Measurements from ENCODE around the gene CHCHD6. TPM values are rescaled to one million over a fixed set of nuclear protein-coding genes. Genes with fewer than 3 reads are reported as not detected.

The CHCHD6 gene
- total RNA-seq, 1 experiment from 2014 or later = 36.3 TPM

DNA sequence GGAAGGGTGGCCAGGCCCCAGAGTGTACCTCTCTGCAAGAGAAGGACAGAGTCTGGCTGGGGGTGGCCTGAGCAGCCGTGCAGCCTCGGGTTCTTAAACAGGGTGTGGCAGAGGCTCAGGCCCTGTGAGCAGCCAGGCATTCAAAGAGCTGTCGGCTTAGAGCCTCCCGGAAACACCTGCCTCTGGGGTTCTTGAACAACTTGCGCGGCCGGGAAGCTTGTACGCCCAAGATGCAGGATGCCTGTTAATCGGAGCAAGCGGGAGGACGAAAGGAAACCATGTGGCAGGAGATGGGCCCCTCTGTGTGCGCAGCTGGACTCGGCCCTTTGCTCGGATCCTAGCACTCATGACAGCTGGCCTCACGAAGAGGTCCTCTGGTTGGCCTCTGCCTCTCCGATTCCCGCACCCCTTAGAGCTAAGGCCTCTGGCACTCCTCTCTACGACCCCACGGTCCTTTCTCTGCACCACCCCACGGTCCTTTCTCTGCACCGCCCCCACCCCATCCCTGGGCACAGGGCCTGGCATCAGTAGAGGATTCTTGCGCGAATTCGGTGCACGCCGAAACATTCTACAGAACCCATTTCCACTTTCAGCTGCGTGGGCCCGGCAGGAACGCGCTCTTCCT lies 25.2 kb upstream of the CHCHD6 start:
- no peaks in the 10 kb centered on the region for H4K20me1 ChIP-seq (ENCODE audit: insufficient read depth)
- H3K4me2 ChIP-seq (ENCODE audit: low read length) = peak overlapping the region; percentile 51
- no peak overlapping the region for H3K27ac ChIP-seq (ENCODE audit: low read depth, low read length)
- no peaks in the 10 kb centered on the region for H3K36me3 ChIP-seq (ENCODE audit: control insufficient read depth in 1 of 2, insufficient read depth in 2 of 2, low read length in 2 of 2)
- no peak overlapping the region for H3K9ac ChIP-seq (ENCODE audit: low read length)
- H2AFZ ChIP-seq (ENCODE audit: low read depth, low read length, poor library complexity, severe bottlenecking) = no peak overlapping the region
- no peaks in the 10 kb centered on the region for H3K79me2 ChIP-seq (ENCODE audit: insufficient read depth, low read length)
- ChIA-PET CTCF (interaction anchor here (1.1 kb wide), 1 partner anchor 696 kb away, joined by 3 read pairs; no protein-coding TSS in a partner anchor), RAD21 (ENCODE audit: low non-redundant PET in 1 of 2, low total read pairs in 2 of 2, uncharacterized antibody in 2 of 2, unreplicated experiment in 2 of 2) (interaction anchor here in 1 of 2 experiments (1.9 kb wide), 1 partner anchor 794 kb away, joined by 6 read pairs; no protein-coding TSS in a partner anchor), POLR2A (no interaction called here)
- no peaks in the 10 kb centered on the region for H3K9me2 ChIP-seq (ENCODE audit: insufficient read depth)
- peaks cover 0 to 8% of the 10 kb centered on the region in 2 experiments; a peak in 1 of 4 replicates for H3K4me1 ChIP-seq (ENCODE audit: control insufficient read depth in 1 of 2, insufficient read depth in 2 of 2, low read length in 2 of 2)
- DNase-seq (ENCODE audit: low read depth, low spot score) (no peak), ATAC-seq (peak; percentile 46)
- intact Hi-C loops (cut with micrococcal nuclease) = loop anchor here (1.0 to 2.0 kb wide), 4 partner anchors 303 to 865 kb away; no protein-coding TSS in a partner anchor
- no peak overlapping the region for H3K4me3 ChIP-seq (replicated peaks in 1 of 2; ENCODE audit: low read depth in 1 of 2, low read length in 2 of 2)
- no peaks in the 10 kb centered on the region for H3K9me3 ChIP-seq (ENCODE audit: control insufficient read depth in 1 of 2, insufficient read depth in 1 of 2, low read depth in 1 of 2, low read length in 2 of 2)
- TF ChIP-seq EZH2 (IDR thresholded peaks at IDR 0.05) = no peak
- TF ChIP-seq POLR2AphosphoS5 (IDR thresholded peaks at IDR 0.05; ENCODE audit: low read depth, low read length) = no peak
- no peak for TF ChIP-seq FOSL1 (IDR thresholded peaks at IDR 0.05; ENCODE audit: low read depth)
- TF ChIP-seq CEBPB (IDR thresholded peaks at IDR 0.05; ENCODE audit: low read depth) = no peak
- TF ChIP-seq ZNF274 (IDR thresholded peaks at IDR 0.05; ENCODE audit: low read depth, low read length) = no peak
- no peak for TF ChIP-seq ATF3 (IDR thresholded peaks at IDR 0.05)
- no peak for TF ChIP-seq ZFX (IDR thresholded peaks at IDR 0.05)
- TF ChIP-seq YY1 (IDR thresholded peaks at IDR 0.05; ENCODE audit: extremely low read depth, insufficient replicate concordance, low read depth, low read length) = no peak
- TF ChIP-seq SRF (IDR thresholded peaks at IDR 0.05; ENCODE audit: low read depth) = no peak
- TF ChIP-seq SP1 (IDR thresholded peaks at IDR 0.05; ENCODE audit: low read depth) = no peak
- no peak for TF ChIP-seq EGR1 (IDR thresholded peaks at IDR 0.05; ENCODE audit: low read depth)
- no peak for TF ChIP-seq ZBTB33 (IDR thresholded peaks at IDR 0.05; ENCODE audit: extremely low read depth, insufficient replicate concordance, low read length)
- TF ChIP-seq MAX (IDR thresholded peaks at IDR 0.05) = no peak
- no peak for TF ChIP-seq SIN3A (IDR thresholded peaks at IDR 0.05; ENCODE audit: low read depth)
- no peak for TF ChIP-seq CBX3 (IDR thresholded peaks at IDR 0.05; ENCODE audit: low read depth)
- TF ChIP-seq POLR2A (IDR thresholded peaks at IDR 0.05; ENCODE audit: borderline replicate concordance, extremely low read depth, insufficient read depth, insufficient read length) = no peak
- TF ChIP-seq TCF7L2 (IDR thresholded peaks at IDR 0.05; ENCODE audit: borderline replicate concordance, extremely low read depth, insufficient read depth, insufficient read length) = no peak
- TF ChIP-seq, protein P1, sequence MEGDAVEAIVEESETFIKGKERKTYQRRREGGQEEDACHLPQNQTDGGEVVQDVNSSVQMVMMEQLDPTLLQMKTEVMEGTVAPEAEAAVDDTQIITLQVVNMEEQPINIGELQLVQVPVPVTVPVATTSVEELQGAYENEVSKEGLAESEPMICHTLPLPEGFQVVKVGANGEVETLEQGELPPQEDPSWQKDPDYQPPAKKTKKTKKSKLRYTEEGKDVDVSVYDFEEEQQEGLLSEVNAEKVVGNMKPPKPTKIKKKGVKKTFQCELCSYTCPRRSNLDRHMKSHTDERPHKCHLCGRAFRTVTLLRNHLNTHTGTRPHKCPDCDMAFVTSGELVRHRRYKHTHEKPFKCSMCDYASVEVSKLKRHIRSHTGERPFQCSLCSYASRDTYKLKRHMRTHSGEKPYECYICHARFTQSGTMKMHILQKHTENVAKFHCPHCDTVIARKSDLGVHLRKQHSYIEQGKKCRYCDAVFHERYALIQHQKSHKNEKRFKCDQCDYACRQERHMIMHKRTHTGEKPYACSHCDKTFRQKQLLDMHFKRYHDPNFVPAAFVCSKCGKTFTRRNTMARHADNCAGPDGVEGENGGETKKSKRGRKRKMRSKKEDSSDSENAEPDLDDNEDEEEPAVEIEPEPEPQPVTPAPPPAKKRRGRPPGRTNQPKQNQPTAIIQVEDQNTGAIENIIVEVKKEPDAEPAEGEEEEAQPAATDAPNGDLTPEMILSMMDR (IDR thresholded peaks at IDR 0.05 in 2 of 3, conservative IDR thresholded peaks at IDR 0.05 in 1 of 3; ENCODE audit: borderline replicate concordance in 1 of 3, insufficient read depth in 1 of 3, low read depth in 2 of 3, low read length in 2 of 3) = no peak
- H3K27me3 ChIP-seq (ENCODE audit: insufficient read depth, low read length) = no peaks in the 10 kb centered on the region
- no TSS peak for BruUV-seq (replicated peaks)

Measured in HCT116 (cell line).